NCI-H748 (cell line): ENCODE data around the gene DRAM1.
A peak's percentile ranks its signal among the peaks of the same experiment; 100 is the strongest.
"Not testable (repeated sequence)": the region's sequence is repeated elsewhere in the genome, so short reads cannot be mapped to it uniquely, and the experiment has no call there.

Experiments used
- DNase-seq: peaks from one replicate; lab custom pipeline; 2025; ENCODE audit not compliant: unreplicated experiment; lab: John Stamatoyannopoulos, UW

The DRAM1 gene, protein sequence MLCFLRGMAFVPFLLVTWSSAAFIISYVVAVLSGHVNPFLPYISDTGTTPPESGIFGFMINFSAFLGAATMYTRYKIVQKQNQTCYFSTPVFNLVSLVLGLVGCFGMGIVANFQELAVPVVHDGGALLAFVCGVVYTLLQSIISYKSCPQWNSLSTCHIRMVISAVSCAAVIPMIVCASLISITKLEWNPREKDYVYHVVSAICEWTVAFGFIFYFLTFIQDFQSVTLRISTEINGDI

GRCh38 chr12:101876861-101877805, at the start of gene DRAM1:
DRAM1 (plus strand) TSS chr12:101877580; CDS start chr12:101877790, 210 bp downstream.
- peak; percentile 79 for DNase-seq

- DNase-seq = no peak
These were observed 48.8 kb upstream of the DRAM1 start for GRCh38 chr12:101828463-101829196.

DNA sequence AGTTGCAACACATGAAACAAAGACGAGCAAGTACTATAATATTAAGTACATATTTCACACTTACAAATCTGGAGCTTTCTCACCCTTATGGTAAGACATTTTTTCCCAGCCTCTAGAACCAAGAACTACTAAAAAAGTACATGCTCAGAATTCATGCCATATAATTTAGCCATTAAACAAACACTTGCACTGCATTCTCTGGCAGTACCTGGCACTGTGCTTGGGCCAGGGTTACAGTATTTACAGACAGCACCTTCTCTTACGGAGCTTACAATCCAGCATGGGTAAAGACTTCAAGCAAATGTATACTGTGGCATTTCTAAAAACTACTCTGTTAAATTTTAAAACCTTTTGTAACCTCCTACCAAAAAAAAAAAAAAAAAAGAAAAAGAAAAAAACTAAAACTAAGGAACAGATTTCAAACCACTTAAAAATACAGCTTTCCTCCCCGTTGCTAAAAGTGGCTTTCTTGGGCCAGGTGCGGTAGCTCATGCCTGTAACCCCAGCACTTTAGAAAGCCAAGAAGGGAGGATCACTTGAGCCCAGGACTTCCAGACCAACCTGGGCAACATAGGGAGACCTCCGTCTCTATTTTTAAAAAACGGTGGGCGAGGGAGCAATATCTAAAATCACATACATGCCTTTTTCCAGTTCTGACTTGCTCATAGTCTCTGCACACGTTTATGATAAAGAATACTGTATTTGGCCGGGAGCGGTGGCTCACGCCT, 47.6 kb upstream of the DRAM1 start:
- DNase-seq = no peak

GRCh38 chr12:101830367-101831325, 46.7 kb upstream of the DRAM1 start, which contains the start of gene GNPTAB:
GNPTAB (minus strand) TSS chr12:101830959; CDS start chr12:101830675, 284 bp downstream.
- peak; percentile 90 for DNase-seq

DNA sequence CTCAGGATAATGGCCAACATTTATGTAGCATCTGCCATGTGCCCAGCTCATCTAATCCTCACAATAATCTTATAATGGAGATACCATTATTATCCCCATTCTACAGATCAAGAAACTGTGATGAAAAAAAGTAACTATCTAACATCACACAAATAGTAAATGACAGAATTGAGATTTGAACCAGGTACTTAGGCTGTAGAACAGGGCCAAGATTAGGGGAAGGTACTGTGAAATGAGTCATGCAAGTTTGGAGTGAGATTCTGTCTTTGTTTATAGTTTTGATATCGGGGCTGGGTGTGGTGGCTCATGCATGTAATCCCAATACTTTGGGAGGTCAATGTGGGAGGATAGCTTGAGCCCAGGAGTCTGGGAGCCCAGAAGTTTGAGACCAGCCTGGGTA, 45.4 kb upstream of the DRAM1 start:
- DNase-seq = no peak

- DNase-seq = no peak
These were observed 38.6 kb upstream of the DRAM1 start for GRCh38 chr12:101838628-101839323.

DNA sequence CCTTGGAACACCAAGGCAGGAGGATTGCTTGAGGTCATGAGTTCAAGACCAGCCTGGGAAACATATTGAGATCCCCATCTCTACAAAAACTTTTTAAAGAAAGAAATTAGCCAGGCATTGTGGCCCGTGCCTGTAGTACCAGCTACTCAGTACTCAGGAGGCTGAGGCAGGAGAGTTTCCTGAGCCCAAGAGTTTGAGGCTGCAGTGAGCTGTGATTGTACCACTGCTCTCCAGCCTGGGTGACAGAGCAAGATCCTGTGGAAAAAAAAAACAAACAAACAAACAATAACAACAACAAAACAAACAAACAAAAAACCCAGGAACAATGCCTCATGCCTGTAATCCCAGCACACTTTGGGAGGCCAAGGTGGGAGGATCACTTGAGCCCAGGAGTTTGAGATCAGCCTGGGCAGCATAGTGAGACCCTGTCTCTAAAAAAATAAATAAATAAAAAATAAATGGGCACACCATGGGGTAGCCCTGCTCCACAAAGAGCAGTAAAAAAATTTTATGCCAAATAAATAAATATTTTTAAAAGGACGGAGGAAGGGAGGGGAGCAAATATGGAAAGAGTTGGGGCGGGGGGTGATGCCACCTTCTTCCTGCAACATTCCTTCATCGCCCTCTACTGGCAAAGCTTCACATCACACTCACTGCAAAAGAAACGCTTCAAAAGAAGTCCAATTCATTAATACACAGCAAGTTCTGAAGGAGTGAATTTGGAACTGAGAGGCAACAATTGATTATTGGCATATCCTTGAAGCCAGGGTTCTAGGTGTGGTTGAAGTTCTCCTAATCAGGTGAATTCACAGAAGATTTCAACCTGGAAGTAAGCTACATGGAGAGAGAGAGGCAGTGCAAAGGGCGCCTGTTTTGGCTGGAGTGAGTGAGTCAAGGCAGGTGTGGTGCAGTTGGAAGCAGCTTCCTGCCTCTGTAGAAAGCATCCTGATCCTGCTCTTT, 37.8 kb upstream of the DRAM1 start:
- peak; percentile 47 for DNase-seq

GRCh38 chr12:101841069-101841468, 36.3 kb upstream of the DRAM1 start:
- DNase-seq = no peak

- peak; percentile 6 for DNase-seq
These were observed 32.2 kb upstream of the DRAM1 start for GRCh38 chr12:101845137-101845711.

- DNase-seq = no peak
These were observed 30.1 kb upstream of the DRAM1 start for GRCh38 chr12:101847325-101847724.

DNA sequence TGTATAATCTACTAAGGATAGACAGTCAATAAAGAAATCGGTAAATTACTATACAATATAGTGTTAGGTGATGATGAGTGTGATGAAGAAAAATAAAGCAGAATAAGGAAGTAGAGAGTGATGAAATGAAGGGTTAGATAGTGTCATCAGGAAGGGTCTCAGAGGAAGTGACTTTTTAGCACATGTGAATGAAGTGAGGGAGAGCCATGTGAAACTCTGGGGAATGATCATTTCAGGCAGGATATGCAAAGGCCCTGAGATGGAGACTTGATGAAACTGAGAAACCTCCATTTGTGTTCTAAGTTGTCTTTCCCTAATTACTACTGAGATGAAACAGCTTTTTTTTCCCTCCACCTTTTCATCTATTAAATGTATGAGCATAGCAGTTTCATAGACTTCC, 27.2 kb upstream of the DRAM1 start:
- DNase-seq = no peak

- no peak for DNase-seq
These were observed 24.4 kb upstream of the DRAM1 start for GRCh38 chr12:101852998-101853397.

- DNase-seq = no peak
These were observed 22.6 kb upstream of the DRAM1 start for GRCh38 chr12:101854747-101855146.

GRCh38 chr12:101855364-101855884, 22.0 kb upstream of the DRAM1 start:
- no peak for DNase-seq

GRCh38 chr12:101855976-101856375, 21.4 kb upstream of the DRAM1 start:
- no peak for DNase-seq

DNA sequence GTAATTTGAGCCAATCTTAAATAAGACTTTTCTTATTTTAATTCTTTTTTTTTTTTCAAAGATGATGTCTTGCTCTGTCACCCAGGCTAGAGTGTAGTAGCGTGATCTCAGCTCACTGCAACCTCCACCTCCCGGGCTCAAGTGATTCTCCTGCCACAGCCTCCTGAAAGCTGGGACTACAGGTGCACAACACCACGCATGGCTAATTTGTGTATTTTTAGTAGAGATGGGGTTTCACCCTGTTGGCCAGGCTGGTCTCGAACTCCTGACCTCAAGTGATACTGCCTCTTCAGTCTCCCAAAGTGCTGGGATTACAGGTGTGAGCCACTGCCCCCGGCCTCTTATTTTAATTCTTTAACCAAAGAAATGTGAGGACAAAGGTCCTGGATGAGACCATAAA, 20.8 kb upstream of the DRAM1 start:
- DNase-seq = not testable (repeated sequence)

DNA sequence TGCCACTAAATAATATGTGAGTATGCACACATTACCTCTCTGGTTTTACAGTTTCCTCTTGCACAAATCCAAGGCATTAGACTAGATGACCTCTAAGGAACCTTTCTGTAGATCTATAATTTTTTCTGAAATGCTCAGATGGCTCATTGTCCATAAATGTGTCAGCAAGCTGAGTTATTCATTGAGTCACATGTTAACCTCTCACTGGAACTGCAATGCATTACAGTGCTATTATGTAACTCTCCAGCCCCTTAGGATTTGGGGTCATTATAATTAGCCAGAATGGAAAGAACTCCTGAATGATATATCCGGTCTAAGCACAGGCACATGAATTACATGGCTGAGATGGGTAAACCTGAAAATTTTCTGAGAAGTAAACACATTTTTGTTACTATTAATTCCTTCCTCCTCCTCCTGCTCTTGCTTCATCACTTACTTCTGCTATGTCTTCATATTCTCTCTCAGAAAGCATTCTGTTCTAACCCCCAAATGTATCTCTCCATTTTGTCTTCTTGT, 20.3 kb upstream of the DRAM1 start:
- DNase-seq = no peak
